HG03457 (cell line): ENCODE data around the gene C2orf72.
"Not testable (repeated sequence)": the region's sequence is repeated elsewhere in the genome, so short reads cannot be mapped to it uniquely, and the experiment has no call there.

ENCODE experiments used
- ATAC-seq: cut with Tn5 transposase; IDR thresholded peaks from one replicate; pipeline ENCODE4 v1.9.1; 2021; ENCODE audit warnings: moderate number of reproducible peaks; ENCODE audit not compliant: unreplicated experiment

Gene C2orf72

DNA sequence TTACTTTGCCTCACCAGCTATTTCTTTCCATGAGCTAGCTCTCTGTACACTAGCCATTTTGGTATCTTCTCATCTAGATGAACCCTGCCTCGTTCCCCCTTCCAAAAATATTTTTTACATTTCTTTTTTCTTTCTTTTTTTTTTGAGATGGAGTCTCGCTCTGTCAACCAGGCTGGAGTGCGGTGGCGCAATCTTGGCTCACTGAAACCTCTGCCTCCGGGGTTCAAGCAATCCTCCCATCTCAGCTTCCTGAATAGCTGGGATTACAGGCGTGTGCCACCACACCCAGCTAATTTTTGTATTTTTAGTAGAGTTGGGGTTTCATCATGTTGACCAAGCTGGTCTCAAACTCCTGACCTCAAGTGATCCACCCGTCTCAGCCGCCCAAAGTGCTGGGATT is 30.2 kb downstream of the C2orf72 start:
- ATAC-seq = not testable (repeated sequence)

DNA sequence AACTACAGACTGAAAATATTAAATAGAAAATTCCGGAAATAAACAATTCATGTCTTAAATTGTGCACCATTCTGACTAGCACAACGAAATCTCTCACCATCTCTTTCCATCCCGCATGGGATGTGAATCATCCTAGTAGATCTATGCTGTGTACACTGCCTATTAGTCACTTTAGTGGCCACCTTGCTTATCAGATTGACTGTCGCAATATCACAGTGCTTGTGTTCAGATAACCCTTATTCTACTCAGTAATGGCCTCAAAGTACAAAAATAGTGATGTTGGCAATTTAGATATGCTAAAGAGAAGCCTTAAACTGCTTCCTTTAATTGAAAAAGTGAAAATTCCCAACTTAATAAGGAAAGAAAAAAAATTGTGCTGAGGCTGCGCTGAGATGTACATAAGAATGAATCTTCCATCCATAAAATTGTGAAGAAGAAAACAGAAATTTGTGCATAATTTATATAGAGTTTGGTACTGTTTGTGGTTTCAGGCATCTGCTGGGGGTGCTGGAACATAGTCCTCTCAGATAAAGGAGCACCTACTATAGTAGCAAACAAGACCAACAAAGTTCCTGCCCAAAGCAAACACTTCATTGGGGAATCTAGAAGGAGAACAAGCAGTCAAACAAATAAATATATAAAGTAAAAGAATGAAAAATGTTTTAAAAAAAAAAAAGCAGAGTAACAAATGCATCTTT is 31.4 kb downstream of the C2orf72 start:
- ATAC-seq = no peak

DNA sequence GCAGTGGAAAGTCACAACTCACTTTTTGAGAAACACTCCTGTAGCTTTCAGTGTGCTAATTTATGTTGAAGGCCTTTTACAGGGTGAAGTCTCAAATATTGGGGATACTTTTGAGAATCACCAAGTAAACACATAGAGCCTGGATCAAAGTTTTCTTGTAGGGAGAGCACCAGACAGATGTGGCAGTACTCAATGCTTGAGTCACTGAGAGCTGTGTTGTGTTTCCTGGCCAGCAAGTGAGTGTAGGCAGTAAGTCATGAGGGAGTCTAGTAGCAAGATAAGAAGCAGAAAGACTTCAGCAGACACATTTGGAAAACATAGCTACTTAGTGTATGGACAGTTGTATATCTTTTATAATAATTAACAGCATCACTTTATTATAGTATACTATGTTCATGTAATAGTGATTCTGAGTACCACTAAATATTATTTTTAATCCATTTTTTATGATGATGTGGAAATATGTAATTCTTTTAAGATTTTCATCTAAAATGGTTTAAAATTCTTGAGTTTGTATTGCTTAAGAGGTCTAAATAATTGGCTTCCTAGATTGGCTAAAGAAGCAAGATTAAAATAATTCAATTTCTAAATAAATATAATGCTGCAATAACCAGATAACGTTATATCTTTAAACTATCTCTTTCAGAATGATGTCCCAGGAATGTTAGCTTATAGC is 32.2 kb downstream of the C2orf72 start:
- no peak for ATAC-seq

DNA sequence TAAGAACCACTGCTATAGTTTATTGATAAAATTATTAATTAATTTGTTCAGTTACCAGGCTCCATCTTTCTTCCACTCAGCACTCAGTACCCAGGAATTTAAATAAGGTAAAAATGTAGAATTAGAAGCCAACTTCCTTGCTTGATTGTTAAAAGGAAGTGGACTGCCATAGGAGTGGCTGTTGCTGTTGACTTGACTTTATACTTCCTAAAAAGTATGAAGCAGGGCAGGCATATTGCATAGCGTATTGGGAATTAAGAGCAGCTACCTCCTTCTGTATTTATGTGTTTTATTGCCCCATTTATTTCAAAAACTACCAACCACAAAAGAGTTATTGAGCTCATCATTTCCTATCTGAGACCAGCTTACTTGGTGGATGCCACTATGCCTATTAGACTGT is 47.2 kb downstream of the C2orf72 start:
- ATAC-seq = no peak

DNA sequence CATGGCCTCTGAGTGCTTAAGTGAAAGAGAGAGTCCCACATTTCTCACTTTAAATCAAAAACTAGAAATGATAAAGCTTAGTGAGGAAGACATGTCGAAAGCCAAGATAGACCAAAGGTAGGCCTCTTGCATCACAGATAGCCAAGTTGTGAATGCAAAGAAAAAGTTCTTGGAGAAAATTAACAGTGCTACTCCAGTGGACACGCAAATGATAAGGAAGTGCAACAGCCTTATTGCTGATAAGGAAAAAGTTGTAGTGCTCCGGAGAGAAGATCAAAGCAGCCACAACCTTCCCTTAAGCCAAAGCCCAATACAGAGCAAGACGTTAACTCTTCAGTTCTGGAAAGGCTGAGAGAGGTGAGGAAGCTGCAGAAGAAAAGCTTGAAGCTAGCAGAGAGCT is 51.4 kb downstream of the C2orf72 start:
- no peak for ATAC-seq

DNA sequence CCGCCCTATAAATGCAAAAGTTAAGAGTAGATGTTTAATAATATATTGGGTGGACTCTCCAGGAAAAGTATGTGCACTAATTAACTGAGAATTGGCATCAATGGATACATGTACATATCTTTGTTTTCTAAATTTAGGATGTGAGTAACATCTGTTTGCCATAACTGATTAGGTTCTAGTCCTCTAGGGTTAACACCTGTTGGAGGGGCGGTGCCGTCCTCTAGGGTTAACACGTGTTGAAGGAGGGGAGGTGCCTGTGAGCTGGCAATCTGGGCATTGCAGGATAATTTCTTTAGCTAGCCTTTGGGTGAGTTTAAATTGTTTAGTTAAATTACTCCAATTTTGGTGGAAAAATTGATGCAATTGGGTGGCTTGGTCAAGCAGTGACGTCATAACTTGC is 56.6 kb downstream of the C2orf72 start:
- no peak for ATAC-seq

DNA sequence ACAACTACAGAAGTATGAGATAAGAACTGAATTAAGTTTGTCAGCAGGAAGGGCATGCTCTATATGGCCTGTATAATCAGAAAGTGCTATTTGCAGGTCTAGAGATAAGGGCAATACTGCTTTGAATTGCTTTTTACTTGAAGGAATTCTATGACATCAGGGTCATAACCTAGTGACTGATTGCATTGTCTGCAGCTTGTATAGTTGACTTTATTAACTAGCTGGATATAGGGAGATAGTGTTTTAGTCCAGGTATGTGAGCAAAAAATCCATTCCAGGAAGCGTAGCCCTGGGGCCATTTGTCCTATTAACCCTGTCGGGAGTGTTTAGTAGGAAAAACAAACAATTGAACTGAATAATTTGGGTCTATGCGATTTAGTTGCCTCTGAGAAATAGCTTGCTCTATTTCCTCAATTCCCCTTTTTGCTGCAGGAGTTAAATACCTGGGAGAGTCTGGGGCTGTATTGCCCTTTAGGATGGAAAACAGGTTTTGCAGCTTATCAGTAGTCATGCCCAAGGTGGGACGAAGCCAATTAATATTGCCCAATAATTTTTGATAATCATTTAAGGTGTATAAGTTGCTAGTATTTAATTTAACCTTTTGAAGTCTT is 57.5 kb downstream of the C2orf72 start:
- ATAC-seq = no peak
